ENCODE data around the gene FBXL20.
"Not testable (repeated sequence)": the region's sequence is repeated elsewhere in the genome, so short reads cannot be mapped to it uniquely, and the experiment has no call there.

Gene FBXL20

DNA sequence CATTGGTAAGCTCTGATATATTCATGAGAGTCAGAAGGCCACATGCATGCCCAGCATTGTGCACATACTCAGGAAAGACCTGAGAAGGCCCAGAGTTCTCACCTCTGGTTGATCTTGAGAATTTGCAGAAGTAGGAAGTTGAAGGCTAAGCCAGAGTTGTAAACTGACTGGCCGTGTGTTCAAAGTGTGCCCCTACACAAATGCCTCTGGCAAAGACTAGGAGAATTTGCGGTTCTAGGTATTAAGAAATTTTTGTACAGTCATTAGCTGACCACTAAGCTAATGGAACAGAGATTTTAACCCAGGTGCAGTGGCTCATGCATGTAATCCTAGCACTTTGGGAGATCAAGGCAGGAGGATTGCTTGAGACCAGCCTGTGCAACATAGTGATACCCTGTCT lies 25.0 kb downstream of the FBXL20 start:
- no peak for DNase-seq

GRCh38 chr17:39367805-39368204 lies 33.6 kb downstream of the FBXL20 start:
- not testable (repeated sequence) for DNase-seq

DNA sequence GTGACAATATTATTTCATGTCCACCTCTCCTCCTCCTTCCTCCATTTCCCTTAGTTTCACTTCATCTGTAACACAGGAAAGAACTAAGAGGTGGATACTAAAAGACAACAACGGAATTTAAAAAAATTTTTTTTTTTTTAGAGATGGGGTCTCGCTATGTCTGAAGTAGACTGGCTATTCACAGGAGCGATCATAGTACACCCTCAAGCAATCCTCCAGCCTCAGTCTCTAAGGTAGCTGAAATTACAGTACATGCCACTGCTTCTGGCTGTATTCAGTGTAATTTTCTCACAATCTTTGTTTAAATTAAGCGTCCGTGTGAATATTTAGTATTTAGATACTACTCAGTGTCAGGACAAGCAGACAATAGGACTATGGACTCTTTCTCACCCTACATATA lies 35.6 kb downstream of the FBXL20 start:
- no peak for DNase-seq

- DNase-seq: no peak
Measured at GRCh38 chr17:39365242-39365641, 36.2 kb downstream of the FBXL20 start.

GRCh38 chr17:39364236-39365025 lies 37.0 kb downstream of the FBXL20 start:
- DNase-seq: no peak

GRCh38 chr17:39361064-39361463 lies 40.4 kb downstream of the FBXL20 start:
- DNase-seq: no peak

- DNase-seq: no peak
Measured at GRCh38 chr17:39360537-39360936, 40.9 kb downstream of the FBXL20 start.

DNA sequence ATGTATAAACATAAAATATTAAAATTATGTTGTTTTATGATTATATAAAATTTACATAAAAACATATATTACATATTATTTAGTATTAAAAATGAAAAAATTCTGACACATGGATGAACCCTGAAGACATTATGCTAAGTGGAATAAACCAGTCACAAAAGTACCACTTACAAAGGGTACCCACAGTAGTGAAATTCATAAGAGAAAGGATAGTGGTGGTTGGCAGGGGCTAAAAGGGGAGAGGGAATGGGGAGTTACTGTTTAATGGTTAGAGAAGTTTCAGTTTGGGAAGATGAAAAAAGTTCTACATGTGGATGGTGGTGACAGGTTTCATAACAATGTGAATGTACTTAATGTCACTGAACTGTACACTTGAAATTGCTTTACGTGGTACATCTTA lies 41.4 kb downstream of the FBXL20 start:
- DNase-seq: no peak

GRCh38 chr17:39357986-39358385 lies 43.4 kb downstream of the FBXL20 start:
- DNase-seq: no peak

DNA sequence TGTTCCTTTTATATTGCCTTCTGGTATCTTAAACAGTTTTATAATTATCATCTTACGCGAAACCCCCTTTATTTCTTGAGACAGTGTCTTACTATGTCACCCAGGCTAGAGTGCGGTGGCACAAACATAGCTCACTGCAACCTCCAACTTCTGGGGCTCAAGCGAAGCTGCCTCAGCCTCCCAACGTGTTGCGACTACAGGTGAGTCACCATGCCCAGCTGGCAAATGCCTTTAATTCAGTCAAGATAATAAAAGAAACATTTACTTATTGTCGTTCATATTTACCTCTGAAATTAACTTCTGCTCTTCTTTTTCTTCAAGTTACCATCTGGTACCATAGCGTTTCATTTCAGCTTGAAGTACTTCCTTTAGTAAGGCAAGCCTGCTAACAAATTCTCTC lies 43.9 kb downstream of the FBXL20 start:
- DNase-seq: no peak

DNA sequence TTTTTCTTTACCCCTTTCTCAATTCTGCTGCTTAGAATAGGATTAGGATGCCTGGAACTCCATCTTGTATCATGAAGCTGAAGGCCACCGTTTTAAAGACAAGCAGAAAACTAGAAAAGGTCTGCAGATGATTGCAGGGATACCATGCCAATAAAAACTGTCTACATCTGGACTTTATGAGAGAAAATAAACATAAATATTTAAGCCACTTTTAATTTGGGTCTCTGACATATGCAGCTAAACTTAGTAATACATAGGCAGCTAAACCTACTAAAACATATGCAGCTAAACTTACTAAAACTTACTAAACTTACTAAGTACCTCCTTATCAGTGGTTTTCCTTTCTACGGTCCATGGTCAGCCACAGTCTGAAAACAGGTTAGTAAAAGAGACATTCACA lies 48.4 kb downstream of the FBXL20 start:
- no peak for DNase-seq

DNA sequence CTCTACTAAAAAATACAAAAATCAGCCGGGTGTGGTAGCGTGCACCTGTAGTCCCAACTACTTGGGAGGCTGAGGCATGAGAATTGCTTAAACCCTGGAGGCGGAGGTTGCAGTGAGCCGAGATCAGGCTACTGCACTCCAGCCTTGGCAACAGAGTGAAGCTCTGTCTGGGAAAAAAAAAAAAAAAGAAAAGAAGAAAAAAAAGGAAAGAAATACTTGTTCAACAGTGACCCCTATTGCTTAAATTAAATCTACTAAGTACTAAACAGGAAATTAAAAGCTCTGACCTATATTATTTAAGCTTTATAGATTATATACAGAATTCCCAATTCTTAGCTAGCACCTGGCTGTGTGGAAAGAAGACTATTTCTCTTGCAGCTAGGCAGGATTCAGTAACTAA lies 48.9 kb downstream of the FBXL20 start:
- no peak for DNase-seq

DNA sequence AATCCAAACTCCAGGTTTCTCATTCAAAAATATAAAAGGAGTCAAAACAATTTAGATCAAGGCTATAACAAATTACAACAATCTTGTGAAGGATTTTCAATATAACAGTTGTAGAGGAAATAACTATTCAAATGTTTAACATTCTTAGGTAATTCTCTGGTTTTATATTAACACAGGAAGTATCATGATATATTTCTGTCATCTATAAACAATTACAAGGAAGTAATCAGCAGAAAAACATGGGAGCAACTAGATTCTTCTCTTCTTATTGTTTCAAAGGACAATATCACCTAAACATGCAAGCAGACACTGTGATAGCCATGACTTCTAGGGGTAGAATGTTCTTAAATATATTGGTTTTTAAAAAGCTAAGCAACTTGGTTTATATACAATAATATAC lies 49.9 kb downstream of the FBXL20 start:
- no peak for DNase-seq

DNA sequence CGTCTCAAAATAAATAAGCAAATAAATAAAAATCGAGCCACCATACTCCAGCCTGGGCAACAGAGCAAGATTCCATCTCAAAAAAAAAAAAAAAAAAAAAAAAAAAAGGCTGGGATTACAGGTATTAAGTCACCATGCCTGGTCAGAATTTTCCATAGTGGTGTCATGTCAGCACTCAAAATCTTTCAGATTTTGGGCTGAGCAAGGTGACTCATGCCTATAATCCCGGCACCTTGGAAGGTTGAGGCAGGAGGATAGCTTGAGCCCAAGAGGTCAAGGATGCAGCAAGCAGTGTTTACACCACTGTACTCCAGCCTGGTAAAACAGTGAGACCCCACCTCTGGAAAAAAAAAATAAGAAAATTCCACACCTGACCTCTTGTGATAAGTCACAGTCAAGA lies 52.2 kb downstream of the FBXL20 start:
- DNase-seq: no peak

DNA sequence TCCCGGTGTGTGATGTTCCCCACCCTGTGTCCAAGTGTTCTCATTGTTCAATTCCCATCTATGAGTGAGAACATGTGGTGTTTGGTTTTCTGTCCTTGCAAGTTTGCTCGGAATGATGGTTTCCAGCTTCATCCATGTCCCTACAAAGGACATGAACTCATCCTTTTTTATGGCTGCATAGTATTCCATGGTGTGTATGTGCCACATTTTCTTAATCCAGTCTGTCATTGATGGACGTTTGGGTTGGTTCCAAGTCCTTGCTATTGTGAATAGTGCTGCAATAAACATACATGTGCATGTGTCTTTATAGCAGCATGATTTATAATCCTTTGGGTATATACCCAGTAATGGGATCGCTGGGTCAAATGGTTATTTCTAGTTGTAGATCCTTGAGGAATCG lies 54.6 kb downstream of the FBXL20 start:
- not testable (repeated sequence) for DNase-seq

DNA sequence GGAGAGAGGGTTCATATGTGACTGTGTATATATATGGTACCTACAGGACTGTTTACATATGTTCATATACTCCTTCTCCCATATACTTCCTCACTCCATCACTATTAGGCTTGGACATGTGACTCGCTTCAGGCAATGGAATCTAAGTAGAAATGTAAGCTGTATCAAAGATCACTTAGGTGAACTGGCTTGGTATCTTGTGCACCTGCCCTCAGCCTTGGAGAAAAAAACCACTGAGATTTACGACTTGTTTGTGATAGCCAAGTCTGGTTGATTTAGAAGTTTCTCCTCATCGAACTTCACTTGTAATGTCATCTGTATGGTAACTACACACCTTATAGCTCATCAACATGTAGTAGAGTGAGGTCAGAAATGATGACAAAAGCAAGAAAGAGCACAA lies 59.9 kb downstream of the FBXL20 start:
- DNase-seq: no peak

GRCh38 chr17:39340731-39341130 lies 60.7 kb downstream of the FBXL20 start:
- no peak for DNase-seq

DNA sequence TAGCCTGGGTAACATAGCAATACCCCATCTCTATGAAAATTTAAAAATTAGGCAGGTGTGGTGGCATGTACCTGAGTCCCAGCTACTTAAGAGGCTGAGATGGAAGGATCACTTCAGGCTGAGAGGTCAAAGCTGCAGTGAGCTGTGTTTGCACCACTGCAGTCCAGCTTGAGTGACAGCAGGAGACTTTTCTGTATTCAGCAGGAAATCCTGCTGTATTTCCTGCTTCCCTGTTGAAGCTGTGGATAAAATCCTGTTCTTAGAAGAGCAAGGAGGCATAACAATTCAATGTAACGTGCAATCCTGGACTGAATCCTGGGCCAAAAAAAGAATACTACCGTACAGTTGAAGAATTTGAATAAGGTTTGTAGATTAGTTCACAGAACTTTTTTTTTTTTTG lies 62.2 kb downstream of the FBXL20 start:
- DNase-seq: no peak

- DNase-seq: not testable (repeated sequence)
Measured at GRCh38 chr17:39337649-39338048, 63.8 kb downstream of the FBXL20 start.

- DNase-seq: no peak
Measured at GRCh38 chr17:39335704-39336223, 65.7 kb downstream of the FBXL20 start.

DNA sequence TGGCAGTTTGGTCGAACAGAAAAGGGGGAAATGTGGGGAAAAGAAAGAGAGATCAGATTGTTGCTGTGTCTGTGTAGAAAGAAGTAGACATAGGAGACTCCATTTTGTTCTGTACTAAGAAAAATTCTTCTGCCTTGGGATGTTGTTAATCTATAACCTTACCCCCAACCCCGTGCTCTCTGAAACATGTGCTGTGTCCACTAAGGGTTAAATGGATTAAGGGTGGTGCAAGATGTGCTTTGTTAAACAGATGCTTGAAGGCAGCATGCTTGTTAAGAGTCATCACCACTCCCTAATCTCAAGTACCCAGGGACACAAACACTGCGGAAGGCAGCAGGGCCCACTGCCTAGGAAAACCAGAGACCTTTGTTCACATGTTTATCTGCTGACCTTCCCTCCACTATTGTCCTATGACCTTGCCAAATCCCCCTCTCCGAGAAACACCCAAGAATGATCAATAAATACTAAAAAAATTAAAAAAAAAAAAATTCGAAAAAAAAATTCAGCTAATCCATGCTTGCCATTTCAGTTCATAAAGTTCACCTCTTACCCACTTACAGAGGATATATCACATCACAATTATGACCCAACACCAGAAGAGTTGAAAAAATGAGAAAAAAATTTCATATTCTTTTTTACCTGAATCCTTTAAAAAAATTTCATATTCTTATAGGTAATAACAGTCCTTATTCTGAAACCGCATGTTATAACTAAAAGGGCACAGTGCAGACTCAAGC lies 67.2 kb downstream of the FBXL20 start:
- not testable (repeated sequence) for DNase-seq

DNA sequence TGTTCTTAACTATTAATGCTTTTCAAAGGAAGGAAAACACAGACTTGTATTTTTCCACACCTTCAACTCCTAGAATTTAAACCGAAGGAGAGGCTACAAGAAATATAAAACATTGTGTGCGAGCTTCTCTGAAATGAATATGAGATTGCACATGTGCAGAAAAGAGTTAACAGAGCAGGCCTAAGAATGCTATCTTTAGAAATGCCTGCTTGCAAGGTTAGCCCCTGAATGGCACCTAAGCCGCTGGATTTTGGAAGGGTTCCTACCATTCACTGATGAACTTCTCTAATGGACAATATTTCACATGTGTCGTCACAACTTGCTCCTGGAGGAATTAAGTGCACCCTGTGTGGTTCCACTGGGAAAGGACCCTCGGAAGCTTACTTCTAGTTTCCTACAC lies 69.3 kb downstream of the FBXL20 start:
- no peak for DNase-seq

GRCh38 chr17:39328815-39329214 lies 72.6 kb downstream of the FBXL20 start:
- DNase-seq: no peak

DNA sequence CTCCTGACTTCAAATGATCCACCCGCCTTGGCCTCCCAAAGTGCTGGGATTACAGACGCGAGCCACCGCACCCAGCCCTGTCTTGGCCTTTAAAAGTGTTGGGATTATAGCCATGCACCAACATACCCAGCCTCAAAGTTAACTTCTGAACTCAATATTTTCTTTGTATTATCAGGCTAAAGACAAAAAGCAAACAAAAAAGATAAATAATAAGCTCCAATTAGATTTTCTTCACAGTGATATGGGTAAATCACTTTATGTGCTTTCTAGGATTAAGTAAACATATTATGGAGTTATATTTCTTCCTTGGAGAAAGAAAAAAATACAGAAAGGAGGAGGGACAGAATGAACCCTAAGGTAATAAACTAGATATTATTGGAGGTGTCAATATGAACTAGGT lies 74.3 kb downstream of the FBXL20 start:
- DNase-seq: no peak
